ENCODE data around the gene CAB39. TPM values are rescaled to one million over a fixed set of nuclear protein-coding genes. Genes with fewer than 3 reads are reported as not detected.

CAB39 gene
- total and polyA plus RNA-seq, 2 experiments from 2014 or later: 31.9 to 36.2 TPM

GRCh38 chr2:230869914-230870543, 157.4 kb downstream of the CAB39 start:
- Histone ChIP-seq H3K9me3 (ENCODE audit: low read depth) (no peaks in the 10 kb centered on the region), H3K27me3 (no peaks in the 10 kb centered on the region), H3K27ac (peak overlapping the region; percentile 92), H3K4me1 (ENCODE audit: low read depth) (peaks cover 64% of the 10 kb centered on the region), H3K4me3 (no peak overlapping the region), H3K36me3 (peaks cover 12% of the 10 kb centered on the region)
- DNase-seq (ENCODE audit: low read depth in 1 of 2, low spot score in 1 of 2): no peak
- no peak for TF ChIP-seq CTCF (IDR thresholded peaks at IDR 0.05; ENCODE audit: low read depth, low read length)

Other genes starting within 250 kb of the CAB39 start
- gene ITM2C, start 152.1 kb downstream of the CAB39 start, total RNA-seq: 389 and 411 TPM in 2 replicates
- gene ITM2C, start 152.1 kb downstream of the CAB39 start, polyA plus RNA-seq: 484 and 536 TPM in 2 replicates
- gene GPR55, start 212.4 kb downstream of the CAB39 start, total RNA-seq: not detected in 2 replicates
- not detected in 2 replicates for gene GPR55, start 212.4 kb downstream of the CAB39 start, polyA plus RNA-seq

Measured in cardiac muscle cell (in vitro differentiated cells and primary cell).